EH (cell line): ENCODE measurements around the gene DIPK1A.
A peak's percentile ranks its signal among the peaks of the same experiment; 100 is the strongest.

Source experiments
- DNase-seq: peaks from one replicate; pipeline ENCODE4 v3.0.0-alpha.2; 2015; ENCODE audit warnings: low read depth

The DIPK1A gene

DNA sequence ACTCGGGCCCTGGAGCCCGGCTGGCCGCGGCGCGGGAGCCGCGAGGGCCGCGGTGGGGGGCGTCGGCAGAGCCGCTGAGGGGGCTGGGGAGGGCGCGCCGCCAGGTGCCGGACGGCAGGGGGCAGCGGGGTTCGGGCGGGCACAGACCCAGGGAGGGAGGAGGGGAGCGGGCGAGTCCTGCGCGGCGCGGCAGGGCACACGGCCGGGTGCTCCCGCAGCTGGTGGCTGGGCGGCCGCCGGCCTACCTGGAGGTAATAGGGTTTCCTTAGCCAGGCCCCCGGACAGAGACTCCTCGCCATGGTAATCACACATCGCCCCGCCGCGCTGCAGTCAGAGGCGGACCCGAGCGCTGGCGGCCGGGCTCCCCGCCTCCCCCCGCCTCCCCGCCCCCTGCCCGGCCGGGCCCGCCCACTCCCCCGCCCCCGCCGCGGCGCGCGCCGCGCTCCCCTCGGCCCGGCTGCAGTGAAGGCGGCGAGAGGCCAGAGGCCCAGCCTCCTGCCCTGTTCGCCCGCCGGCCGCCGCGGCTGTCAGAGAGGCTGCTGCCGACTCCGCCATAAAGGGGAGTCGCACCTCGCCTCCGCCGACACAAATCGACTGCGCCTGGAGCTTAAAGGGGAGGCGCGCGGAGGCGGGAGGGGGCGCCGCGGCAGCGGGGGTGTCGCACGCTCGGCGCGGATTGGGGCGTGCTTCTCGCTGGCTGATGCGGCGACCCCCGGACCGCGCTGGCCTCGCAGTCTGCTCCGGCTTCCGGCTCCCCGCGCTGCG lies at the start of gene DIPK1A:
DIPK1A (minus strand) TSS at position 332 of the 765 bp plus-strand sequence; CDS start at position 299, 33 bp downstream.
- peak; percentile 85 for DNase-seq

DNA sequence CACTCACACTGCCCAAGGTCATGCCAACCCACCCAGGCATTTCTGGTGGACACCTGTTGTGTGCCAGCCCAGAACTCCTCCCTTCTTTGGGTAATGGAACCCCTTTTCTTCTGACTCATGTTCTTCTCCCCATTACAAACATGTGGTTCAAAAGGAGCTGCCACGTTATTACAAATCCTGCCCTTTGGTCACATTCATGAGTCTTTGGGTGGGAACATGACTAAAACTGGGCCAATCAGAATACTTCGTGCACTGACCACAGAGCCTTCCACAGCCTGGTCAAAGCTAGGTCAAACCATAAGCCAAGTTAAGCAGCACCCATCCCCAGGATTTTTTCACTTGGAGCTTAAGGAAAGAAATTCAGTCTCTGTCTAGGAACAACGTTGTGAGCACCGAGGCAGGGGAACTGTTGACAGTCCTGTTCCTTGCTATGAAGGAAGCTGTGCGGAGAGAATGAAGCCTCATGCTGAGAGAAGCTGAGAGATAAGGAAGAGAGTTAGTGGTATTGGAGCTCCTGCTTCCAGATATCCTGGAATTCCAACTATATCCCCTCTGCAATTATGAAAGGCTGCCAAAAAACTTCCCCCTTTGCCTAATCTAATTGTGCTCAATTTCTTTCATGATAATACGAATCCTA lies 46.8 kb upstream of the DIPK1A start:
- peak; percentile 39 for DNase-seq

DNA sequence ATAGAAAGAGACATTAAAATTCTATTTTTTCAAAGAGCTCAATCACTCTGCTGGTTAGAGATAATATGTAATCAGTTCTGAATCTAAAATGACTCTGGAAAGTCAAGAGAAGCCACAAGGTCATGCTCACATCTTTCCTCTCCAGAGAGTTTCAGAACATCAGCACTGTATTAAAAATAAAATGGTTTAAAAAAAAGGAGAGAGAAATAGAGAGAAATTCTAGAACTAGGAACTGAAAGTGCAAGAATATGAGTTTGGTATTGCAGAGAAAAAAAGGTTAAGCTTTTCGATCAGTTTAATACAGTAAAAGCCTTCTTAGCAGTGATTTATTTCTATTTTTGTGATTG lies 44.0 kb upstream of the DIPK1A start:
- DNase-seq: no peak

DNA sequence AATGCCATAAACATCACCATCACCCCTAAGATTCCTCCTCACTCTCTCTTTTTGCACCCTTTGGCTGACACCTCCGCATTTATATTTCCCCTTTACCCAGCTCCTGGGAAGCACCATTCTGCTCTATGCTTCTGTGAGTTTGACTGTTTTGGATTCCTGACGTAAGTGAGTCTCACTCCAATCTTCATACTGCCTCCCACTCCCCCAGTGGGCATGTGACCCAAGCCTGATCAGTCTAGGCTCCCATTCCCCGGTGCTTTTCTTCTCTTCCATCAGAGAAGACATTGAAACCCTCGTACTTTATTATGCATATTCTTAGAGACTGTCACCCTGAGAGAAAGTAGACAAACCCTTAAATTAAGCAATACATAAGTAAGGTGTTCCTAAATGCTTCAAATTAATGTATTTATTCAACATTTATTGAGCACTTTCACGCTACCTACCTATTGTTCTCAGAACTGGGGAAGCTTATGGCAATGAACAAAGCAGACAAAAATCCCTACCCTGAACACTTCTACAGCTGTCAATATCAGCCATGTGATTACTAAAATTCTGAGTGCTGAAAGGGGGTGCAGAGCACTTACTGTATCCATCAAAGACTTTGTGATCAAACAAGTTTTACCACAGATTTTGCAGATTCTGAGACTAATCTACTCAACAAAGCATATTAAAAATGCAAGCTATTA lies 43.4 kb upstream of the DIPK1A start:
- DNase-seq: no peak

DNA sequence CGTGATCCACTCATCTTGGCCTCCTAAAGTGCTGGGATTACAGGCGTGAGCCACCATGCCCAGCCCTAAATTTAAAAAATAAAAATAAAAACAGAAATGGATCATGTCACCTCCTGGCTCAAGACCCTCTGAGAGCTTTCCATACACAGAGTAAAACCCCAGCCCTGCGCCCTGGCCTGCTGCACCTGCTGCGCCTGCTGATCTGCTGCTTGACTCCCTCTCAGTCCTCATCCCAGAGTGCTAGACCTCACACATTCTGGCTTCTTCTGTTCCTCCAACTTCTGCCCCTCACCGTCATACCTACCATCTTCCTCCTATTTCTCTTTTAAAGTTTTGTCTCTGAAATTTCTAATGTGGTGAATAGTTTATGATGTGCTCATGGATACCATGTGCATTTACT lies 42.7 kb upstream of the DIPK1A start:
- no peak for DNase-seq

DNA sequence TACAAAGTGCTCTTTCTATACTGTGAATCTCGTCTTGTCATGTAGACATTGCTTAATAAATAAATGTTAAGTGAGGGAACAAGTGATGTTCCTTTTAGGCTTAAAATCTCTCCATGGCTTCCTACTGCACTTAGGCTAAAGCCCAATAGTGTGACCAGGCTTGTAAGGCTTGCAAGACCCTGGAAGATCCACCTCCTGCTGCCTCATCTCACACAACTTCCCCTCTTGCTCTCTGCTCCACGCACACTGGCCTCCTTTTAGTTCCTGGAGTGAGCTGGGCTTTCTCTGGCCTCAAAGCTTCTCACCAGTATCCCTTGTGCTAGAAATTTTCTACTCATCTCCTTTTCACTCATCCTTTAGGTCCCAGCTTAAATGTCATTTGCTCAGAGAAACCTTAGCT lies 41.5 kb upstream of the DIPK1A start:
- DNase-seq: no peak

DNA sequence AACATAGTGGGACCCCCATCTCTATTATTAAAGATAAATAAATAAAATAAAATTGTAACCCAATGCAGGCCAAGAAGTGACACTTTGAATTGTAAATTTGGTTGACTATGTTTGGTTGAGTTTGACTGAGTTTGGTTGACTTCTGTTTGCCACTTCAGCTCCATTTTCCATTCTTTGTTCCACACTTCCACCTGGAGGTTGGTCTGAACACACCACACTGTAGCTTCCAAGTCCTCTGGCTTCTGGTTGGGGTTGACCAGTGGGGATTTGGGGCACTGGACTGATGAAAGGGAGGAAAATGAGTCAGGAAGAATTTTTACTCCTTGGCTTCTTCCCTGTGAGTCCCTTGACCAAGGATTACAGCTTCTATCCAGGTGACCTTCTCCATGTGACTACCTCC lies 40.6 kb upstream of the DIPK1A start:
- DNase-seq: no peak

DNA sequence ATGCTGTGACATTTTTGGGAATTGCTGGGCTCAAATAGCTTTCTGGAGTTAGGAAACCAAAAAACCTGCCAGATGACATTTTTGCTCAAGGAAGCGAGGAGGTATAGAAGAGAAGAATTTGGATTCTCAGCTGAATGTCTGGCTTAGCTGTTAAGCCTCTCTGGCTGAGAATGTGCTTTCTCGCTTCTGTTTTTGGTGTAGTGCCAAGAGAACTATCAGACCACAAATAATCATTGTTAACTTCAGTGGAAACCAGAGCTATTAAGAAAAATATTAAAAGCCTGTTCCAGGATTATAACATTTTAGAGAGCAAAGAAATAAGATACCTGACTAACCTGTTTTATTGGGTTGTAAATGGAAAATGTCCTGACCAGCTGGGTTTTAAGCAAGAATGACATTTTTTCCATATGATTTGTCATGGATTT lies 39.5 kb upstream of the DIPK1A start:
- DNase-seq: peak; percentile 51

DNA sequence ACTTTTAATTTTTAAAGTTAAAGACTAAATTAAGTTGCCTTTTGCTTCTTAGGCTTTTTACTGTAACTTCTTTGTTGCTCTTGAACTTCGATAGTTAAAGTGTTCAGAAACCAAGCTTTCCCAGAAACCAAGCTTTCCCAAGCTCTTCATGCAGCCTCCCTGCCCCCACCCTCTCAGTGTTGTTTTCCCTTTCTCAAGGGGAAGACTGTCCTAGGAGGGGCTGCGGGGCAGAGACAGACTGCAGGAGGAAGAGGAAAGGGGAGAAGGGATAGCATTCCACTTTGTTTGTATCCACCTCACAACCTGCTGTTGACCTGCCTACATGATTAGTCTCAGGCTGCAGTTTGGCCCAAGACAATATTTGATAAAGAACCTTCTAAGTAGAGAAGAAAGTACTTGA lies 39.0 kb upstream of the DIPK1A start:
- no peak for DNase-seq

DNA sequence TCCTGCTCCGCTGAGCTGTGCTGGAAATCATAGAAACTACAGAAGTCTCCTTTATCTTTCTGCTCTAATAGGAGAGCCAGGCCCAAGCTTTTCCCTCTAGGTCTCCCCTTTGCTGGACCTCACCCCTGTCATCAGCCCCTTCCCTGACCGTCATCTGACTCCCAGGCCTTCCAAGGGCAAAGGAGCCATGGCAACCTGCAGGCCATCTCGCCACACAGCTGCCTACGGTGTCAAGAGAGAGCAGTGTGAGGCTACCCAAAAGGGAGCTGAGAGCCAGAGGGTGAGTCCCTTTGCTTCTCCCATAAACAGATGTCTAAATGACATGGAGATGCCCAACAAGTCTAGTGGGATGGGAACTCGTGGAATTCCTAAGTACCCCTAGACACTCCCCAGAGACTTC lies 37.6 kb upstream of the DIPK1A start:
- no peak for DNase-seq

DNA sequence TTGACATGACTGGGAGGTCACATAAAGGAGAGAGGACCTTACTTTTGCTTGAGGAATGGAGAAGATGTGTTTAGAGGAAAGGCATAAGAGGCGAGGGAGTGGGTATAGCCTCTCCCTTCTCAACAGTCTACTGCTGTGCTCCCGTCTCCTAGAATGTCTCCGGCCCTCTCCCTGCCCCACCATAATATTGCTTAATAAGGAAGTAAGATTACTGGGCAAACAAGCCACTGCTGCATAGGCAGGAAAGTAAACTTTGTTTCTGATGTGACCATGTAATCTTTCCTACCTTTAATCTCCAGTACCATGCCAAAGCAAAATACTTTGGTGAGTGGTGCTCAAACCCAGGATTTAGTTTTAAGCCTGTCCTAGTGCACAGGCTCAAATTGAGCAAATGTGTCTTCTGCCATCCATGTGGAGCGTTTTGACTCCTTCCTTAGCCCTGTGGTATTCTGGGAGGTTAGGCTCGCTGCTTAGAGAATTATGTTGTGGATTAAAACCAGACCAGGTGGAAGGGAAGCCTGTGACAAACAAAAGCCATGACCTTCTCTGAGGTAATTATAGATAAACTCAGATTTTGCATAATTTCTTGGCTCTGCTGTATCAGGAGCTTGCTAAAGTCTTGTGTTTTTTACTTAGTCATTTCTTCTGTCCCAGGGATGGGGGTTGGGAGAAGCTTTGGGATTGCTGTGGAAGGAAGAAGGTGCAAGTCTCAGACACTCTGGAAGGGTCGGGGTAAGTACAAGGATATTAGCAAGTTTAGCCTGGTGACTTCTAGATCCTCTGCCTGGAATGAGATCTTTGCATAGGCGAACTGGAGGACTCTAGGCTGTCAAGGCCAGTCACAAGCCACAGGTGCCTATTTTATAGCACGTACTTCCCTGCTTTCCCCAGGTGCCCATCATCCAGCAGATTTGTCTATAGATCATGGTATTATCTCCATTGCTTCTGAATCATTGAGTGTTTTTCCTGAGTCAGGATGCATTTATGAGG lies 34.5 kb upstream of the DIPK1A start:
- DNase-seq: no peak

DNA sequence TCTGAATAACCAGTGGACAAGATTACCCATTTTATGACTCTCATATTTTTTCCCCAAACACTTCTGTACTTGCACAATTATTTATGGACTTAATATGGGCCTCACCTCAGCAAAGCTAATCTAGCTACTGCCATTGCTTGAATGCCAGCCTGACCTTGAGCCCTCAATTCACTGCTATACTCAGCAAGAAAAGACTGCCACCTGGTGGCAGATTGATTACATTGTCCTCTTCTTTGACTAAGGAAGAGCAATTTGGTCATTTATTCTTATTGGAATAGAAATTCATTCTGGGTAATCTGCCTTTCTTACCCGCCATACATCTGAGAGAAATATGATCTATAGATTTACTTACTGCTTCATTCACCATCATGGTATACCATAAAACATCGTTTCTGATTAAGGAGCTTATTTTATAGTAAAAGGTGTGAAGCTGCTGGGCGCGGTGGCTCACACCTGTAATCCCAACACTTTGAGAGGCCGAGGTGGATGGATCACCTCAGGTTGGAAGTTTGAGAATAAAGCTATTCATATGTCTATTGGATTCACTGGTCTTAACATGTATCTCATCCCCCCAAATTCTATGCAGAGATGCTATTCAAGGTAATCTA lies 32.9 kb upstream of the DIPK1A start:
- DNase-seq: peak; percentile 82

DNA sequence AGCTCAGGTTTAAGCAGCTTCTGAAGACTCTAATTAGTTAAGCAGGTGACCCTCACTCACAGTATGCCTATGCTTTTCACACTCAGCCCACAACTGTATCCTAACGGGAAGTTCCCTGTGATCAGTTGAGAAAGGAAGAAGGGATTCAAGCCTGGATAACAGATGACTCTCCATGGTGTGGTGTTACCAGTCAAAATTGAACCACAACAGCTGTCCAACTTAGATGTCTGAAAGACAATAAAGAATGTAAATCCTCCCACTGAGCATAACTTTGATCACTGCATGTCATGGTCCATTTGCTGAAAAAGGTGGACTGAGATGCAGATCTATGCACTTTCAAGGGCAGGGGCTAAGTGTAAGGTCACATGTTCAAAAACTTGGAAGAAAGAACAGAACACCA lies 32.3 kb upstream of the DIPK1A start:
- no peak for DNase-seq

DNA sequence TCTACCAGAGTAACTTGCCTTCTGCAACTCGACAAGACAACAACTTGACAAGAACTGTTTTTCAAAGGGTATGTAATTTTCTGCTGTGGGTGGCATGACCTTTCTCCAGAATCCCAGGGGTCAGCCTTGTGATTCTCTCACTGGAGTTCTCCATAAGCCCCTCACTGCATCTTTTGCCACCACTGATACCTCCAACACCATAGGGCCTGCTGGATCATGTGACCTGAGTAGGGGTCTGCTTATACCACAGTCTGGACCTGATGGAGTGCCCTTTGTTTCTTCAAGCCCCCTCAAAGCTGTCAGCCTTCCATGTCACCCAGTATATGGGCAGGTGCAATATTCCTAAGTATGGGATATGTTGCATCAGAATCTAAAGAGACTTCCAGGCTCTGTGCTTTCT lies 31.6 kb upstream of the DIPK1A start:
- no peak for DNase-seq

DNA sequence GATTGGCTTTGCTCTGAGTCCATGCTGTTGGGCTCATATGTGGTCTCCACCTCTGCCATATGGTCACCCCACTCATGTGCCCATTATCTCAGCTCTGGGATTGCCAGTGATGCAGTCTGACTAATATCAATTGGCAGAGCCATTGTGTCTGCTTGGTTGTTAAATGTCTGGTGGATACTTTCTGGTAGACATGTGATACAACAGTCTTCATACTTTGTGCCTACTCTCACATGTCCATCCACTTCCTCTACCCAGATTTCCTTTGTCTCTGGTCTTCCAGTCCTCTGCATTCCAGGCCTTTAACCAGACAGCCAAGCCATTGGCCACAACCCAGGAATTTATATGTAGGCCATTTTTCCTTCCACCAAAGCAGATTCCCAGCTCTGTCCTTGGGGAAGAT lies 30.8 kb upstream of the DIPK1A start:
- peak; percentile 59 for DNase-seq

DNA sequence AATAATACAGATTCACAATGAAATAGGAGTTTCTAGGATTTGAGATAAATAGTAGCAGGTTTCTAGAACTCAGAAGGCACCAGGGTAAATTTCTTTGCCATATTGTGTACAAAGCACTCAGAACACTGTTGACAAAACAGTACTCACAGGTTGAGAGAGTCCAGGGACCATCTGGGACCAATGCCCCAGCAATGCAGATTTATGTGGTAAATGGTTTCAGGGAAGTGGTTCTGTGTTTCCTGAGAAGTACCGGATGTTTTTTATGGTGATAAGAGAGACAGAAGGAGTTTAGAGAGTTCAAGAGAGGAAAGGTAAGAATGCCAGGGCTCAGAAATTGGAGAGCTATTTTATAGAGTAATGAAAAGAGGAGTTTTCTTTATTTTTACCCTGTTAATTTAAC lies 29.6 kb upstream of the DIPK1A start:
- no peak for DNase-seq

DNA sequence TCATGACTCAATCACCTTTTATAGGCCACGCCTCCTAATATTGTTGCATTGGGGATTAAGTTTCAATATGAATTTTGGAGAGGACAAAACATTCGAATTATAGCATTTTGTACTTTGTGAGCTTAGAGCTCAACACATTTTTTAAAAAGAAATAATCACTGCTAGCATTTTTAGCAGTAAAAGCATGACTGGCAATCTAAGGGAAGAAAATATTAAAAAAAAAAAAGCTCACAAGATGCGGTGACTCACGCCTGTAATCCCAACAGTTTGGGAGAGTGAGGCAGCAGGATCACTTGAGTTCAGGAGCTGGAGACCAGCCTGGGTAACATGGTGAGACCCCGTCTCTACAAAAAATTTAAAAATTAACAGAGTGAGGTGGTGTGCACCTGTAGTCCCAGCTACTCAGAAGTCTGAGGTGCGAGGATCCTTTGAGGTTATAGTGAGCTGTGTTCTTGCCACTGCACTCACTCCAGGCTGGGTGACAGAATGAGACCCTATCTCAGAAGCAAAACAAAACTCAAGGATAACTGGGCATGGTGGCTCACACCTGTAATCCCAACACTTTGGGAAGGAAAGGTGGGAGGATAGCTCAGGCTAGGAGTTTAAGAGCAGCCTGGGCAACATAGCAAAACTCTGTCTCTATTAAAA lies 28.8 kb upstream of the DIPK1A start:
- peak; percentile 36 for DNase-seq

DNA sequence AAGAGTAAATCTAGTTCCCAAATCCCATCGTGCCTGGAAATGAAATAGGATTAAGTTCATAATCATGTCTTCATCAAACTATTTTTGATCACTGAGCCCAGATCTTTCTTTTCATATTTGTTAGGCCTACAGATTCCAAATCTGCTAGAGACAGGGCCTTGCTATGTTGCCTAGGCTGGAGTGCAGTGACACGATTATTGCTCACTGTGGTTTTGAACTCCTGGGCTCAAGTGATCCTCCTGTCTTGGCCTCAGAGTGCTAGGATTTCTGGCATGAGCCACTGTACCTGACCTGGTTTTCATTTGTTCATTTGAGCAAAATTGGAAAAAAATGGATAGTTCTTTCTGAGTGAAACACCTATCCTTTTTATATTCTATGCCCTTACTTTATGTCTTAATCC lies 28.0 kb upstream of the DIPK1A start:
- DNase-seq: no peak

DNA sequence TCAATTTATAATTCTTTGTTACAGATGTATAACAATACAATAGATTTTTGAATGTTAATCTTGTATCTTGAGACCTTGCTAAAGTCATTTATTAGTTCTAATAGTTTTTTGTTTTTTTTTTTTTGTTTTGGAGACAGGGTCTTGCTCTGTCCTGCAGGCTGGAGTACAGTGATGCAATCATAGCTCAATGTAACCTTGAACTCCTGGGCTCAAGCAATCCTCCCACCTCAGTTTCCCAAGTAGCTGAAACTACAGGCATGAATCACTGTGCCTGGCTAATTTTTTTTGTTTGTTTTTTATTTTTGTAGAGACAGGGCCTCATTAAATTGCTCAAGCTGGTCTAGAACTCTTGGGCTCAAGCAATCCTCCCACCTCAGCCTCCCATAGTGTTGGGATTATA lies 26.2 kb upstream of the DIPK1A start:
- no peak for DNase-seq

DNA sequence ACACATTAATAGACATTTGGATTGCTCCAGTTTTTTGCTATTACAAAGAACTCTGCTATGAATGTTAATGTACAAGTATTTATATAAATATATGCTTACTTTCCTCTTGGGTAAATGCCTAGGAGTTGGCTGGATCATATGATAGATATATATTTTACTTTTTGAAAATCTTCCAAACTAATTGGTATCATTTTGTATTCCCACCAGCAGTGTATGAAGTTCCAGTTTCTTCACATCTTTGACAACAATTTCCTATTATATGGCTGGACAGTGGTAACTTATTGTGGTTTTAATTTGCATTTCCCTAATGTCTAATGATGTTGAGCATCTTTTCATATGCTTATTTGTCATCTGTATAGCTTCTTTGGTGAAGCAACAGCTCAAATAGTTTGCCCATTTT lies 23.8 kb upstream of the DIPK1A start:
- no peak for DNase-seq
